ENCODE measurements around the gene ARID1B. TPM values are rescaled to one million over a fixed set of nuclear protein-coding genes. Genes with fewer than 3 reads are reported as not detected.

Gene ARID1B
- total RNA-seq, 2 experiments from 2014 or later, result 42.5 to 43.2 TPM

- CTCF ChIA-PET, result no interaction called here
- no peak for DNase-seq
- intact Hi-C loops (cut with micrococcal nuclease), result no loop called here
- Mint-ChIP-seq H3K4me3 (no peak overlapping the region), H3K9me3 (no peaks in the 10 kb centered on the region), H3K36me3 (ENCODE audit: low read depth) (peaks cover 15% of the 10 kb centered on the region), H3K27me3 (ENCODE audit: low read depth) (no peaks in the 10 kb centered on the region), H3K27ac (no peak overlapping the region), H3K4me1 (ENCODE audit: low read depth) (peaks cover 2% of the 10 kb centered on the region)
Measured at GRCh38 chr6:157116426-157116825, 339.2 kb downstream of the ARID1B start.

GRCh38 chr6:157117431-157118095 lies 340.4 kb downstream of the ARID1B start:
- no peaks in the 10 kb centered on the region for H3K9me3 Mint-ChIP-seq
- H3K4me1 Mint-ChIP-seq (ENCODE audit: low read depth), result peaks cover 2% of the 10 kb centered on the region
- no peak overlapping the region for H3K4me3 Mint-ChIP-seq
- no peaks in the 10 kb centered on the region for H3K27me3 Mint-ChIP-seq (ENCODE audit: low read depth)
- peaks cover 16% of the 10 kb centered on the region for H3K36me3 Mint-ChIP-seq (ENCODE audit: low read depth)
- no peak overlapping the region for H3K27ac Mint-ChIP-seq
- no peak for DNase-seq
- intact Hi-C loops (cut with micrococcal nuclease), result no loop called here
- CTCF ChIA-PET, result interaction anchor here (1.1 to 1.5 kb wide), 3 partner anchors 11 to 73 kb away, joined by 3 to 5 read pairs (median 4); no protein-coding TSS in a partner anchor

- H3K36me3 Mint-ChIP-seq (ENCODE audit: low read depth), result peaks cover 6% of the 10 kb centered on the region
- H3K4me1 Mint-ChIP-seq (ENCODE audit: low read depth), result no peaks in the 10 kb centered on the region
- intact Hi-C loops (cut with micrococcal nuclease), result no loop called here
- no peaks in the 10 kb centered on the region for H3K27me3 Mint-ChIP-seq (ENCODE audit: low read depth)
- no peak overlapping the region for H3K27ac Mint-ChIP-seq
- no peak for DNase-seq
- H3K4me3 Mint-ChIP-seq, result no peak overlapping the region
- no peaks in the 10 kb centered on the region for H3K9me3 Mint-ChIP-seq
- CTCF ChIA-PET, result no interaction called here
Measured at GRCh38 chr6:157119502-157120027, 342.4 kb downstream of the ARID1B start.

- CTCF ChIA-PET, result no interaction called here
- no peaks in the 10 kb centered on the region for H3K27me3 Mint-ChIP-seq (ENCODE audit: low read depth)
- peaks cover 2% of the 10 kb centered on the region for H3K4me1 Mint-ChIP-seq (ENCODE audit: low read depth)
- DNase-seq, result no peak
- no peak overlapping the region for H3K27ac Mint-ChIP-seq
- H3K9me3 Mint-ChIP-seq, result no peaks in the 10 kb centered on the region
- intact Hi-C loops (cut with micrococcal nuclease), result no loop called here
- peaks cover 3% of the 10 kb centered on the region for H3K36me3 Mint-ChIP-seq (ENCODE audit: low read depth)
- H3K4me3 Mint-ChIP-seq, result no peak overlapping the region
Measured at GRCh38 chr6:157120534-157121232, 343.5 kb downstream of the ARID1B start.

GRCh38 chr6:157121897-157122296 lies 344.7 kb downstream of the ARID1B start:
- intact Hi-C loops (cut with micrococcal nuclease), result no loop called here
- Mint-ChIP-seq H3K36me3 (ENCODE audit: low read depth) (peaks cover 3% of the 10 kb centered on the region), H3K9me3 (no peaks in the 10 kb centered on the region), H3K27ac (no peak overlapping the region), H3K4me3 (no peak overlapping the region), H3K27me3 (ENCODE audit: low read depth) (no peaks in the 10 kb centered on the region), H3K4me1 (ENCODE audit: low read depth) (peaks cover 2% of the 10 kb centered on the region)
- CTCF ChIA-PET, result no interaction called here
- no peak for DNase-seq

GRCh38 chr6:157123234-157123633 lies 346.1 kb downstream of the ARID1B start:
- intact Hi-C loops (cut with micrococcal nuclease), result no loop called here
- no peaks in the 10 kb centered on the region for H3K9me3 Mint-ChIP-seq
- CTCF ChIA-PET, result interaction anchor here (1.3 kb wide), 1 partner anchor 16 kb away, joined by 3 read pairs; no protein-coding TSS in a partner anchor
- peaks cover 3% of the 10 kb centered on the region for H3K4me1 Mint-ChIP-seq (ENCODE audit: low read depth)
- H3K36me3 Mint-ChIP-seq (ENCODE audit: low read depth), result peaks cover 4% of the 10 kb centered on the region
- DNase-seq, result no peak
- H3K27ac Mint-ChIP-seq, result no peak overlapping the region
- no peaks in the 10 kb centered on the region for H3K27me3 Mint-ChIP-seq (ENCODE audit: low read depth)
- H3K4me3 Mint-ChIP-seq, result no peak overlapping the region

GRCh38 chr6:157124485-157125254 lies 347.5 kb downstream of the ARID1B start:
- Mint-ChIP-seq H3K27ac (no peak overlapping the region), H3K27me3 (ENCODE audit: low read depth) (no peaks in the 10 kb centered on the region), H3K4me1 (ENCODE audit: low read depth) (peaks cover 9% of the 10 kb centered on the region), H3K9me3 (no peaks in the 10 kb centered on the region), H3K4me3 (no peak overlapping the region), H3K36me3 (ENCODE audit: low read depth) (peaks cover 7% of the 10 kb centered on the region)
- CTCF ChIA-PET, result interaction anchor here (0.6 to 1.1 kb wide), 4 partner anchors 90 to 1544 kb away, joined by 3 to 7 read pairs (median 4); no protein-coding TSS in a partner anchor
- intact Hi-C loops (cut with micrococcal nuclease), result no loop called here
- no peak for DNase-seq

GRCh38 chr6:157125531-157125930 lies 348.4 kb downstream of the ARID1B start:
- Mint-ChIP-seq H3K27me3 (ENCODE audit: low read depth) (no peaks in the 10 kb centered on the region), H3K9me3 (no peaks in the 10 kb centered on the region), H3K4me3 (no peak overlapping the region), H3K36me3 (ENCODE audit: low read depth) (peaks cover 7% of the 10 kb centered on the region), H3K27ac (no peak overlapping the region), H3K4me1 (ENCODE audit: low read depth) (peaks cover 9% of the 10 kb centered on the region)
- CTCF ChIA-PET, result interaction anchor here (1.1 kb wide), 1 partner anchor 363 kb away, joined by 7 read pairs; no protein-coding TSS in a partner anchor
- DNase-seq, result no peak
- intact Hi-C loops (cut with micrococcal nuclease), result no loop called here

- Mint-ChIP-seq H3K4me3 (no peak overlapping the region), H3K27ac (no peak overlapping the region), H3K36me3 (ENCODE audit: low read depth) (peaks cover 7% of the 10 kb centered on the region), H3K4me1 (ENCODE audit: low read depth) (peaks cover 9% of the 10 kb centered on the region), H3K27me3 (ENCODE audit: low read depth) (no peaks in the 10 kb centered on the region), H3K9me3 (no peaks in the 10 kb centered on the region)
- CTCF ChIA-PET, result no interaction called here
- intact Hi-C loops (cut with micrococcal nuclease), result no loop called here
- DNase-seq, result no peak
Measured at GRCh38 chr6:157126183-157127098, 349.3 kb downstream of the ARID1B start.

GRCh38 chr6:157128235-157128775 lies 351.1 kb downstream of the ARID1B start:
- no peak overlapping the region for H3K27ac Mint-ChIP-seq
- CTCF ChIA-PET, result interaction anchor here (0.6 to 1.5 kb wide), 3 partner anchors 10 to 56 kb away, joined by 3 to 5 read pairs (median 5); no protein-coding TSS in a partner anchor

GRCh38 chr6:157131250-157131649 lies 354.1 kb downstream of the ARID1B start:
- CTCF ChIA-PET, result interaction anchor here (0.6 kb wide), 1 partner anchor 146 kb away, joined by 3 read pairs; no protein-coding TSS in a partner anchor
- no peak for DNase-seq
- intact Hi-C loops (cut with micrococcal nuclease), result no loop called here
- H3K27me3 Mint-ChIP-seq (ENCODE audit: low read depth), result no peaks in the 10 kb centered on the region
- no peak overlapping the region for H3K4me3 Mint-ChIP-seq
- H3K4me1 Mint-ChIP-seq (ENCODE audit: low read depth), result peaks cover 7% of the 10 kb centered on the region
- peaks cover 4% of the 10 kb centered on the region for H3K36me3 Mint-ChIP-seq (ENCODE audit: low read depth)
- no peaks in the 10 kb centered on the region for H3K9me3 Mint-ChIP-seq
- H3K27ac Mint-ChIP-seq, result no peak overlapping the region

More at GRCh38 chr6:157128235-157128775, 351.1 kb downstream of the ARID1B start:
- no peak for DNase-seq
- H3K27me3 Mint-ChIP-seq (ENCODE audit: low read depth), result no peaks in the 10 kb centered on the region
- no peak overlapping the region for H3K4me3 Mint-ChIP-seq
- H3K4me1 Mint-ChIP-seq (ENCODE audit: low read depth), result peaks cover 9% of the 10 kb centered on the region
- intact Hi-C loops (cut with micrococcal nuclease), result no loop called here
- H3K9me3 Mint-ChIP-seq, result no peaks in the 10 kb centered on the region
- H3K36me3 Mint-ChIP-seq (ENCODE audit: low read depth), result peaks cover 4% of the 10 kb centered on the region

All from activated naive CD4-positive, alpha-beta T cell treated with anti-CD3 and anti-CD28 coated beads for 36 hours (primary cell).